MCF 10A (cell line): ENCODE results near the gene OR12D3. TPM values are rescaled to one million over a fixed set of nuclear protein-coding genes. Genes with fewer than 3 reads are reported as not detected.

ENCODE experiments used
- Bru-seq: library from RNA; stranded (reverse); fragments of 400-500 nt; gene quantifications from one replicate; lab custom pipeline; 2021; lab: Mats Ljungman, UMichigan
- BruChase-seq, 2 experiments: library from RNA; stranded (reverse); fragments of 400-500 nt; gene quantifications; one replicate each; lab custom pipeline; 2021; lab: Mats Ljungman, UMichigan
- BruUV-seq: library from RNA; stranded (reverse); fragments of 400-500 nt; replicated peaks from 2 replicates; lab custom pipeline; 2021; lab: Mats Ljungman, UMichigan
- CTCF ChIA-PET: fragments of 300-600 bp; sonication (Branson Sonifier 250); formaldehyde crosslinking; extraction: SDS; loops from one replicate; lab custom pipeline; 2021; ENCODE audit warnings: antibody characterized with exemption, inconsistent platforms; lab: Yijun Ruan, JAX
- POLR2A ChIA-PET: fragments of 300-600, 350-650 bp; sonication (Branson Sonifier 250); formaldehyde crosslinking; extraction: SDS; loops from one replicate; lab custom pipeline; 2020; ENCODE audit warnings: antibody characterized with exemption, inconsistent platforms; lab: Yijun Ruan, JAX
- DNase-seq: peaks from one replicate; pipeline ENCODE4 v3.0.0-alpha.2; 2018; ENCODE audit not compliant: unreplicated experiment
- H3K27ac Mint-ChIP-seq: one replicate; pipeline ENCODE4 v1.8.0; 2022; ENCODE audit warnings: mild to moderate bottlenecking, low read depth, mixed read lengths; ENCODE audit not compliant: unreplicated experiment
- H3K27me3 Mint-ChIP-seq: one replicate; pipeline ENCODE4 v1.8.0; 2022; ENCODE audit warnings: mixed read lengths; ENCODE audit not compliant: insufficient read depth, unreplicated experiment
- H3K36me3 Mint-ChIP-seq: one replicate; pipeline ENCODE4 v1.8.0; 2022; ENCODE audit warnings: mild to moderate bottlenecking, moderate library complexity, mixed read lengths; ENCODE audit not compliant: insufficient read depth, unreplicated experiment
- H3K4me1 Mint-ChIP-seq: one replicate; pipeline ENCODE4 v1.8.0; 2022; ENCODE audit warnings: mixed read lengths; ENCODE audit not compliant: insufficient read depth, unreplicated experiment
- H3K4me3 Mint-ChIP-seq: one replicate; pipeline ENCODE4 v1.8.0; 2022; ENCODE audit warnings: mild to moderate bottlenecking, moderate library complexity, mixed read lengths; ENCODE audit not compliant: unreplicated experiment
- H3K9me3 Mint-ChIP-seq: one replicate; pipeline ENCODE4 v1.8.0; 2022; ENCODE audit warnings: mixed read lengths; ENCODE audit not compliant: unreplicated experiment
- intact Hi-C: fragments of 100-400 bp; cut with micrococcal nuclease; formaldehyde crosslinking; loops from 2 replicates; pipeline ENCODE4 v1.14.1; 2022
- long read RNA-seq: library from polyadenylated mRNA; stranded (forward); transcript quantifications from one replicate; pipeline ENCODE4 v2.0.0, GENCODE V29; 2022
- total RNA-seq: library from RNA; stranded (reverse); gene quantifications from 2 replicates; pipeline ENCODE4 v1.2.3, GENCODE V29; 2022
- TF ChIP-seq, protein P1 (sequence below): fragments of 200-600 bp; IDR thresholded peaks from one replicate; pipeline ENCODE4 v1.8.0; 2022; ENCODE audit warnings: antibody characterized with exemption, mild to moderate bottlenecking; ENCODE audit not compliant: unreplicated experiment

Gene OR12D3, protein sequence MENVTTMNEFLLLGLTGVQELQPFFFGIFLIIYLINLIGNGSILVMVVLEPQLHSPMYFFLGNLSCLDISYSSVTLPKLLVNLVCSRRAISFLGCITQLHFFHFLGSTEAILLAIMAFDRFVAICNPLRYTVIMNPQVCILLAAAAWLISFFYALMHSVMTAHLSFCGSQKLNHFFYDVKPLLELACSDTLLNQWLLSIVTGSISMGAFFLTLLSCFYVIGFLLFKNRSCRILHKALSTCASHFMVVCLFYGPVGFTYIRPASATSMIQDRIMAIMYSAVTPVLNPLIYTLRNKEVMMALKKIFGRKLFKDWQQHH
- total RNA-seq (not detected in 2 replicates), Bru-seq, nascent RNA (not detected), BruChase-seq, experiment 1, labeled RNA remaining after a 6-hour chase (not detected), BruChase-seq, experiment 2, labeled RNA remaining after a 2-hour chase (not detected)
- long read RNA-seq, result 0 reads

DNA sequence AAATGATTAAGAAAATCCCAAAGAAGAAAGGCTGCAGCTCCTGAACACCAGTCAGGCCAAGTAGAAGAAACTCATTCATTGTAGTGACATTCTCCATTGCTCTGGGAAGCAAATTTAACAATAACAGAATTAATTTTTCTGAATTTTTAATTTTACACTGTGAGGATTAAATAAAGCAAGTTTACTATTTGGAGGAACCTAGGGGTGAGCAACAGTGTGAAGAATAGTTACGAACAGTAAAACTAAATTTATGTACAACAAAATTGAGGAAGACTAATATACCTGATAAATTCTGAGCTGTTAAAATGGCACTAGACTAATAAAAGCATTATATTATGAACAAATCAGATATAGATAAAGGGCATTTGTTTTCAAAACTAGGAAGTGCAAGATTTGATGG is at the start of gene OR12D3:
Gene OR12D3 (minus strand): TSS at position 101 of the 400 bp plus-strand sequence. CDS start 4 bp downstream, at position 97.
- Mint-ChIP-seq H3K36me3 (no peaks in the 10 kb centered on the region), H3K4me1 (no peaks in the 10 kb centered on the region), H3K27me3 (peaks cover 49% of the 10 kb centered on the region), H3K27ac (no peak within 1 kb of the TSS), H3K4me3 (no peak within 1 kb of the TSS), H3K9me3 (no peaks in the 10 kb centered on the region)
- POLR2A ChIA-PET, result no interaction called here
- intact Hi-C loops, result no loop called here
- DNase-seq, result no peak
- no TSS peak for BruUV-seq
- TF ChIP-seq, protein P1, sequence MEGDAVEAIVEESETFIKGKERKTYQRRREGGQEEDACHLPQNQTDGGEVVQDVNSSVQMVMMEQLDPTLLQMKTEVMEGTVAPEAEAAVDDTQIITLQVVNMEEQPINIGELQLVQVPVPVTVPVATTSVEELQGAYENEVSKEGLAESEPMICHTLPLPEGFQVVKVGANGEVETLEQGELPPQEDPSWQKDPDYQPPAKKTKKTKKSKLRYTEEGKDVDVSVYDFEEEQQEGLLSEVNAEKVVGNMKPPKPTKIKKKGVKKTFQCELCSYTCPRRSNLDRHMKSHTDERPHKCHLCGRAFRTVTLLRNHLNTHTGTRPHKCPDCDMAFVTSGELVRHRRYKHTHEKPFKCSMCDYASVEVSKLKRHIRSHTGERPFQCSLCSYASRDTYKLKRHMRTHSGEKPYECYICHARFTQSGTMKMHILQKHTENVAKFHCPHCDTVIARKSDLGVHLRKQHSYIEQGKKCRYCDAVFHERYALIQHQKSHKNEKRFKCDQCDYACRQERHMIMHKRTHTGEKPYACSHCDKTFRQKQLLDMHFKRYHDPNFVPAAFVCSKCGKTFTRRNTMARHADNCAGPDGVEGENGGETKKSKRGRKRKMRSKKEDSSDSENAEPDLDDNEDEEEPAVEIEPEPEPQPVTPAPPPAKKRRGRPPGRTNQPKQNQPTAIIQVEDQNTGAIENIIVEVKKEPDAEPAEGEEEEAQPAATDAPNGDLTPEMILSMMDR, result no peak
- CTCF ChIA-PET, result no interaction called here

DNA sequence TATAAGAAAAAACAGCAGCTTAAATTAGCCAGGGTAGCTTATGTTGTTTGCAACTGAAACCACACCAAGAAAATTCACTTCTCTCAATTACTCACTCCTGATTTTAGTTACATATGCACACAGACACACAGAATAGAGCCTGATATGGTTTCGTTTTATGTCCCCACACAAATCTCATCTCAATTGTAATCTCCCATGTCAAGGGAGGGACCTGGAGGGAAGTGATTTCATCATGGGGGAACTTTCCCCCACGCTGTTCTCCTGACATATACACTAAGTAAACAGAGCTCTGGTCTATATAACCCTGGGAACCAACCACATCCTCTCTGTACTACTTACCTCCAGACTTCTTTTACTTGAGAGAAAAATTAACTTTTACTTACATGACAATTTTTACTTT is 49.5 kb upstream of the OR12D3 start:
- H3K36me3 Mint-ChIP-seq, result no peaks in the 10 kb centered on the region
- CTCF ChIA-PET, result interaction anchor here (0.6 kb wide), 1 partner anchor 165 kb away, joined by 3 read pairs; no protein-coding TSS in a partner anchor
- no TSS peak for BruUV-seq
- no peaks in the 10 kb centered on the region for H3K9me3 Mint-ChIP-seq
- no peak overlapping the region for H3K4me3 Mint-ChIP-seq
- intact Hi-C loops, result no loop called here
- no peaks in the 10 kb centered on the region for H3K4me1 Mint-ChIP-seq
- H3K27ac Mint-ChIP-seq, result no peak overlapping the region
- POLR2A ChIA-PET, result interaction anchor here (1.1 kb wide), 1 partner anchor 8 kb away, joined by 3 read pairs; no protein-coding TSS in a partner anchor
- TF ChIP-seq, protein P1, result no peak
- DNase-seq, result no peak
- H3K27me3 Mint-ChIP-seq, result peaks cover 87% of the 10 kb centered on the region

DNA sequence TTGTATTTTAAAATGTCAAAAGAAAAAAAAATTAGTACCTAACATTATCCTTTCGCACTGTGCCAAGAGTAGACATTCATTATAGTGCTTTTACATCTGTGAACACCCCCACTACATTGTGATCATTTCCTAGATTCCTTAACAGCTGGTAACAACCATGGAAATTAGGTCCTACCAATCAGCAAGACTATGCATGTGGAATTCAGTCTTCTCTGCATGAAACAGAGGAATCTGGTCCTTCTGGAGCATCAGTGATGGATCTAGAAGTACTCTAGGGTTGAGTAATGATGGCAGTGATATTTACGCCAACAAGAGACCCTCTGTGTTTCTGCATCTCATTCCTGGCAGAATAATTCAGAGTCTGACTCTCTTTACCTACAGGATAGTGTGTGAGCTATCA is 49.1 kb upstream of the OR12D3 start:
- no TSS peak for BruUV-seq
- no peaks in the 10 kb centered on the region for H3K36me3 Mint-ChIP-seq
- POLR2A ChIA-PET, result no interaction called here
- H3K27me3 Mint-ChIP-seq, result peaks cover 83% of the 10 kb centered on the region
- no peaks in the 10 kb centered on the region for H3K9me3 Mint-ChIP-seq
- CTCF ChIA-PET, result interaction anchor here (0.6 kb wide), 1 partner anchor 165 kb away, joined by 3 read pairs; no protein-coding TSS in a partner anchor
- H3K27ac Mint-ChIP-seq, result no peak overlapping the region
- TF ChIP-seq, protein P1, result no peak
- DNase-seq, result no peak
- intact Hi-C loops, result no loop called here
- no peaks in the 10 kb centered on the region for H3K4me1 Mint-ChIP-seq
- no peak overlapping the region for H3K4me3 Mint-ChIP-seq

DNA sequence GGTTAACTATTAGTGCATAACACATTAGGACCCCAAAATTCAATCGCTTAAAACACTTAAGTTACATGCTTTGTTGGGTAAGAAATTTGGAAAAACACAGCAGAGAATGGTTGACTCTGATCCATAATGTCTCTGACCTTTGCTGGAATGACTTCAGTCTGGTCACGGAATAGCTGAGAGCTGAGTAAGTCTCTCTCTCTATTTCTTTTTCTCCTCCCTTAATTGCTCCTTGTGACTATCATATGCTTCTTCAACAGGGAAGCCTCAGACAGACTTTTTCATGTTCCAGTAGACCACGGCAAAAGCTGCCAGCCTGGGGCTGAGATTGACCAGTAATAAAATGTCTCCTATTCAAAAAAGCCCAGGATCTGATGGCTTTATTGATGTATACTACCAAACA is 44.4 kb upstream of the OR12D3 start:
- CTCF ChIA-PET, result interaction anchor here (1.6 kb wide), 1 partner anchor 170 kb away, joined by 4 read pairs; no protein-coding TSS in a partner anchor
- H3K4me3 Mint-ChIP-seq, result no peak overlapping the region
- TF ChIP-seq, protein P1, result no peak
- H3K9me3 Mint-ChIP-seq, result no peaks in the 10 kb centered on the region
- no peak overlapping the region for H3K27ac Mint-ChIP-seq
- no TSS peak for BruUV-seq
- intact Hi-C loops, result no loop called here
- peaks cover 69% of the 10 kb centered on the region for H3K27me3 Mint-ChIP-seq
- H3K36me3 Mint-ChIP-seq, result no peaks in the 10 kb centered on the region
- H3K4me1 Mint-ChIP-seq, result no peaks in the 10 kb centered on the region
- POLR2A ChIA-PET, result no interaction called here
- no peak for DNase-seq
